Measurements from ENCODE around the gene RILPL1.
"Not testable (repeated sequence)": the region's sequence is repeated elsewhere in the genome, so short reads cannot be mapped to it uniquely, and the experiment has no call there.

Gene RILPL1

GRCh38 chr12:123497065-123497464 lies 36.5 kb downstream of the RILPL1 start:
- no peak overlapping the region for H3K4me3 ChIP-seq (ENCODE audit: low read depth, low read length)

GRCh38 chr12:123494124-123494851 lies 39.2 kb downstream of the RILPL1 start:
- no peak overlapping the region for H3K4me3 ChIP-seq (ENCODE audit: low read depth, low read length)

- H3K4me3 ChIP-seq (ENCODE audit: low read depth, low read length), result not testable (repeated sequence)
Observed at GRCh38 chr12:123492339-123493039, 41.0 kb downstream of the RILPL1 start.

- no peak overlapping the region for H3K4me3 ChIP-seq (ENCODE audit: low read depth, low read length)
Observed at GRCh38 chr12:123491481-123491880, 42.0 kb downstream of the RILPL1 start.

GRCh38 chr12:123491056-123491455 lies 42.5 kb downstream of the RILPL1 start:
- H3K4me3 ChIP-seq (ENCODE audit: low read depth, low read length), result no peak overlapping the region

GRCh38 chr12:123490089-123490488 lies 43.4 kb downstream of the RILPL1 start:
- H3K4me3 ChIP-seq (ENCODE audit: low read depth, low read length), result no peak overlapping the region

- no peak overlapping the region for H3K4me3 ChIP-seq (ENCODE audit: low read depth, low read length)
Observed at GRCh38 chr12:123489580-123489979, 43.9 kb downstream of the RILPL1 start.

- no peak overlapping the region for H3K4me3 ChIP-seq (ENCODE audit: low read depth, low read length)
Observed at GRCh38 chr12:123488539-123489230, 44.8 kb downstream of the RILPL1 start.

GRCh38 chr12:123487428-123487827 lies 46.1 kb downstream of the RILPL1 start:
- H3K4me3 ChIP-seq (ENCODE audit: low read depth, low read length), result no peak overlapping the region

- H3K4me3 ChIP-seq (ENCODE audit: low read depth, low read length), result no peak overlapping the region
Observed at GRCh38 chr12:123485756-123486155, 47.8 kb downstream of the RILPL1 start.

GRCh38 chr12:123483602-123484248 lies 49.8 kb downstream of the RILPL1 start:
- H3K4me3 ChIP-seq (ENCODE audit: low read depth, low read length), result no peak overlapping the region

- H3K4me3 ChIP-seq (ENCODE audit: low read depth, low read length), result no peak overlapping the region
Observed at GRCh38 chr12:123482876-123483275, 50.6 kb downstream of the RILPL1 start.

GRCh38 chr12:123481251-123481650 lies 52.3 kb downstream of the RILPL1 start:
- H3K4me3 ChIP-seq (ENCODE audit: low read depth, low read length), result not testable (repeated sequence)

- no peak overlapping the region for H3K4me3 ChIP-seq (ENCODE audit: low read depth, low read length)
Observed at GRCh38 chr12:123479442-123480180, 53.9 kb downstream of the RILPL1 start.

GRCh38 chr12:123478762-123479161 lies 54.8 kb downstream of the RILPL1 start:
- no peak overlapping the region for H3K4me3 ChIP-seq (ENCODE audit: low read depth, low read length)

GRCh38 chr12:123478069-123478468 lies 55.5 kb downstream of the RILPL1 start:
- no peak overlapping the region for H3K4me3 ChIP-seq (ENCODE audit: low read depth, low read length)

GRCh38 chr12:123475246-123475703 lies 58.2 kb downstream of the RILPL1 start:
- H3K4me3 ChIP-seq (ENCODE audit: low read depth, low read length), result no peak overlapping the region

GRCh38 chr12:123474485-123475245 lies 58.9 kb downstream of the RILPL1 start:
- no peak overlapping the region for H3K4me3 ChIP-seq (ENCODE audit: low read depth, low read length)

GRCh38 chr12:123472438-123472849 lies 61.1 kb downstream of the RILPL1 start:
- H3K4me3 ChIP-seq (ENCODE audit: low read depth, low read length), result no peak overlapping the region

Data from iPS-11a (cell line).